GM12878 (cell line): Measurements from ENCODE around the gene AGAP3. TPM values are rescaled to one million over a fixed set of nuclear protein-coding genes. Genes with fewer than 3 reads are reported as not detected.

Source experiments
- ATAC-seq: fragments of 200-7000 bp; cut with Tn5 transposase; 3 replicates; pipeline ENCODE4 v1.9.1; 2020; ENCODE audit warnings: mild to moderate bottlenecking, moderate library complexity
- BruUV-seq: library from RNA; stranded (reverse); fragments of 400-500 nt; replicated peaks from 2 replicates; lab custom pipeline; 2021; lab: Mats Ljungman, UMichigan
- CTCF ChIA-PET: fragments of 300-600 bp; sonication (Branson Sonifier 250); formaldehyde crosslinking; extraction: SDS; loops from one replicate; lab custom pipeline; 2021; ENCODE audit warnings: inconsistent platforms; lab: Yijun Ruan, JAX
- POLR2A ChIA-PET: fragments of 350-600 bp; formaldehyde crosslinking; extraction: SDS; loops from one replicate; lab custom pipeline; 2021; ENCODE audit warnings: inconsistent platforms; lab: Charles Lee
- RAD21 ChIA-PET: fragments of 300-600 bp; sonication (Branson Sonifier 250); formaldehyde crosslinking; loops from one replicate; lab custom pipeline; 2023; ENCODE audit warnings: antibody characterized with exemption; ENCODE audit not compliant: unreplicated experiment; lab: Charles Lee
- SMC1A ChIA-PET: fragments of 300-600 bp; sonication (Branson Sonifier 250); formaldehyde crosslinking; loops from one replicate; lab custom pipeline; 2023; ENCODE audit not compliant: unreplicated experiment, uncharacterized antibody; lab: Charles Lee
- DNase-seq: peaks from one replicate; pipeline ENCODE4 v3.0.0-alpha.2; 2011; ENCODE audit warnings: low read depth, low spot score
- FAIRE-seq: peaks from 3 replicates; lab custom pipeline; 2011; peaks lifted over from hg19 to GRCh38; lab: Jason Lieb, UNC
- H2AFZ ChIP-seq: 2 replicates; pipeline ENCODE4 v1.6.0; 2011; ENCODE audit warnings: low read depth, low read length, control low read depth; ENCODE audit not compliant: control insufficient read depth
- H3K27ac ChIP-seq: 2 replicates; pipeline ENCODE4 v1.5.1; 2011; ENCODE audit warnings: control low read depth; ENCODE audit not compliant: control insufficient read depth, insufficient read depth
- H3K27me3 ChIP-seq, 2 experiments: replicated peaks in 1 of 2; 2 replicates each; pipeline versions ENCODE4 v1.6.0 to v1.6.1; 2011; ENCODE audit warnings: low read length in 1 of 2; ENCODE audit not compliant: control insufficient read depth in 2 of 2, insufficient read depth in 2 of 2
- H3K36me3 ChIP-seq, 2 experiments: 2 replicates each; pipeline ENCODE4 v1.5.1; 2011; ENCODE audit warnings: low read length in 1 of 2; ENCODE audit not compliant: control insufficient read depth in 2 of 2, insufficient read depth in 2 of 2
- H3K4me1 ChIP-seq: 2 replicates; pipeline ENCODE4 v1.6.1; 2011; ENCODE audit warnings: mild to moderate bottlenecking, low read length, moderate library complexity, mixed read lengths; ENCODE audit not compliant: control insufficient read depth, insufficient read depth
- H3K4me2 ChIP-seq: 2 replicates; pipeline ENCODE4 v1.6.0; 2011; ENCODE audit warnings: control low read depth; ENCODE audit not compliant: control insufficient read depth, insufficient read depth
- H3K4me3 ChIP-seq: fragments of 200-600 bp; sonication (generic); 2 replicates; pipeline ENCODE4 v1.5.1; 2016
- H3K79me2 ChIP-seq: 2 replicates; pipeline ENCODE4 v1.6.0; 2011; ENCODE audit warnings: low read length; ENCODE audit not compliant: control insufficient read depth, insufficient read depth
- H3K9ac ChIP-seq: 2 replicates; pipeline ENCODE4 v1.8.0; 2011; ENCODE audit warnings: low read length, control low read depth, mixed read lengths; ENCODE audit not compliant: control insufficient read depth, insufficient read depth
- H3K9me3 ChIP-seq: replicated peaks from 3 replicates; pipeline ENCODE4 v1.5.1; 2011; ENCODE audit warnings: mild to moderate bottlenecking, low read length; ENCODE audit not compliant: control insufficient read depth, insufficient read depth
- H4K20me1 ChIP-seq: 2 replicates; pipeline ENCODE4 v1.6.0; 2011; ENCODE audit not compliant: control insufficient read depth, insufficient read depth
- ATF7 ChIP-seq: fragments of 450-650 bp; IDR thresholded peaks from 2 replicates; pipeline ENCODE4 v1.6.1; 2016; ENCODE audit warnings: low read depth, mild to moderate bottlenecking
- BCL11A ChIP-seq: IDR thresholded peaks from 2 replicates; pipeline ENCODE4 v1.6.1; 2011; ENCODE audit warnings: low read depth, low read length
- CBX5 ChIP-seq: sonication (generic); IDR thresholded peaks from 2 replicates; pipeline ENCODE4 v1.6.1; 2016; ENCODE audit warnings: low read depth, moderate library complexity, mild to moderate bottlenecking, inconsistent platforms
- CEBPB ChIP-seq, 2 experiments: fragments of 150-350 bp in 1 of 2; IDR thresholded peaks; 2 replicates each; pipeline ENCODE4 v1.6.1; 2012 to 2014; ENCODE audit warnings: low read depth in 2 of 2, low read length in 2 of 2, borderline replicate concordance in 1 of 2, inconsistent platforms in 1 of 2
- LARP7 ChIP-seq: fragments of 450-650 bp; IDR thresholded peaks from 2 replicates; pipeline ENCODE4 v1.6.1; 2017; ENCODE audit warnings: mild to moderate bottlenecking
- MEF2B ChIP-seq: fragments of 450-650 bp; IDR thresholded peaks from 2 replicates; pipeline ENCODE4 v1.6.1; 2018; ENCODE audit warnings: mild to moderate bottlenecking, moderate library complexity; ENCODE audit not compliant: partially characterized antibody, poor library complexity, severe bottlenecking
- SMARCA5 ChIP-seq: fragments of 450-650 bp; IDR thresholded peaks from 2 replicates; pipeline ENCODE4 v1.6.1; 2017; ENCODE audit warnings: mild to moderate bottlenecking
- USF1 ChIP-seq: IDR thresholded peaks from 2 replicates; pipeline ENCODE4 v1.6.1; 2011; ENCODE audit warnings: borderline replicate concordance, low read depth, mild to moderate bottlenecking, moderate library complexity, mixed read lengths, low read length; ENCODE audit not compliant: insufficient read depth; ENCODE audit errors: extremely low read length
- ZNF384 ChIP-seq: IDR thresholded peaks from 2 replicates; pipeline ENCODE4 v1.6.1; 2012; ENCODE audit warnings: low read depth, mild to moderate bottlenecking, low read length, improper control_type of control experiment, borderline replicate concordance
- WGBS: methylation state at CpG from one replicate; pipeline ENCODE4 v1.1.6; 2016; ENCODE audit warnings: low lambda C conversion rate; ENCODE audit not compliant: insufficient replicate concordance, insufficient coverage; ENCODE audit errors: missing lambda C conversion rate; 5-methylcytosine and 5-hydroxymethylcytosine counted together
- in situ Hi-C: fragments of 300-500 bp; cut with MboI; formaldehyde crosslinking; loops from 9 replicates; pipeline ENCODE4 v1.14.3; 2018; ENCODE audit warnings: mixed read lengths
- intact Hi-C: fragments of 100-400 bp; cut with micrococcal nuclease; formaldehyde crosslinking; loops from one replicate; pipeline ENCODE4 v1.14.2; 2022; ENCODE audit not compliant: unreplicated experiment
- polyA plus RNA-seq, 11 experiments: library from polyadenylated mRNA; depleted of rRNA in 4 of 11; unstranded in 6 of 11; stranded (reverse) in 5 of 11; fragments of >200 nt; fragmentation: Nextera tagmentation in 4 of 11; fragmentation: Illumina TruSeq in 1 of 11; extraction: Ambion mirVana in 4 of 11; extraction: Trizol in 1 of 11; gene quantifications; 1 replicate in 1 of 11; 2 replicates in 10 of 11; pipeline versions ENCODE4 v1.2.1 to v1.2.3, GENCODE V29; 2011 to 2016; ENCODE audit warnings: inconsistent platforms in 2 of 11, missing spikeins in 2 of 11, low read depth in 1 of 11
- total RNA-seq, 4 experiments: library from RNA; depleted of rRNA in 3 of 4; stranded (reverse); fragments of >200 nt in 3 of 4; fragmentation: Illumina TruSeq in 1 of 4; extraction: Trizol in 1 of 4; gene quantifications; 2 replicates each; pipeline versions ENCODE4 v1.2.1 to v1.2.3, GENCODE V29; 2013 to 2021

Gene AGAP3
- total and polyA plus RNA-seq, 10 of the 15 experiments (the other 5 are each of a cell fraction or from before 2014, with no cell fraction given): 1.8 to 68.1 (median 15.7) TPM

GRCh38 chr7:151062111-151062398 lies 24.2 kb upstream of the AGAP3 start:
- Histone ChIP-seq H3K79me2 (peaks cover 21% of the 10 kb centered on the region), H3K9ac (no peak overlapping the region), H3K9me3 (no peaks in the 10 kb centered on the region), H3K36me3 (peaks cover under 1 to 7% of the 10 kb centered on the region in 2 experiments; a peak in 3 of 4 replicates), H3K27ac (no peak overlapping the region), H3K4me1 (peaks cover 18% of the 10 kb centered on the region), H3K4me3 (no peak overlapping the region), H4K20me1 (no peaks in the 10 kb centered on the region), H3K4me2 (no peak overlapping the region), H2AFZ (no peak overlapping the region), H3K27me3 (no peaks in the 10 kb centered on the region)
- FAIRE-seq (no peak), ATAC-seq (no peak), DNase-seq (no peak)
- BruUV-seq: no TSS peak
- CTCF ChIA-PET: no interaction called here
- no peak for TF ChIP-seq ATF7
- TF ChIP-seq SMARCA5: no peak
- no peak for TF ChIP-seq CEBPB (IDR thresholded peaks at IDR 0.05; ENCODE audit: borderline replicate concordance in 1 of 2, low read depth in 2 of 2, low read length in 2 of 2)
- no peak for TF ChIP-seq LARP7
- TF ChIP-seq ZNF384: no peak
- POLR2A ChIA-PET: no interaction called here
- SMC1A ChIA-PET: no interaction called here
- RAD21 ChIA-PET: no interaction called here
- in situ Hi-C loops: no loop called here
- intact Hi-C loops: no loop called here
- 92% methylated on average over 11 of the region's 11 CpGs for WGBS

- ChIA-PET SMC1A (interaction anchor here (0.6 kb wide), 1 partner anchor 27 kb away, joined by 3 read pairs; no protein-coding TSS in a partner anchor), RAD21 (no interaction called here), POLR2A (interaction anchor here (0.7 kb wide), 1 partner anchor 23 kb away, joined by 5 read pairs; no protein-coding TSS in a partner anchor), CTCF (interaction anchor here (0.6 kb wide), 1 partner anchor 1408 kb away, joined by 3 read pairs; no protein-coding TSS in a partner anchor)
- WGBS: 94% methylated on average over 39 of the region's 43 CpGs
- Histone ChIP-seq H4K20me1 (no peaks in the 10 kb centered on the region), H3K9me3 (no peaks in the 10 kb centered on the region), H3K9ac (no peak overlapping the region), H3K4me1 (peaks cover 15% of the 10 kb centered on the region), H3K4me2 (no peak overlapping the region), H3K27me3 (no peaks in the 10 kb centered on the region), H3K4me3 (no peak overlapping the region), H3K27ac (no peak overlapping the region), H3K36me3 (peaks cover 6 to 10% of the 10 kb centered on the region in 2 experiments; a peak in 3 of 4 replicates), H3K79me2 (peaks cover 19% of the 10 kb centered on the region), H2AFZ (no peak overlapping the region)
- FAIRE-seq (no peak), ATAC-seq (no peak), DNase-seq (no peak)
- no TSS peak for BruUV-seq
- intact Hi-C loops (no loop called here), in situ Hi-C loops (no loop called here)
- TF ChIP-seq USF1: peak; percentile 31
- TF ChIP-seq CBX5: no peak
- no peak for TF ChIP-seq MEF2B
- no peak for TF ChIP-seq BCL11A
These were observed 23.7 kb upstream of the AGAP3 start for GRCh38 chr7:151062399-151063211.
